ENCODE measurements around the gene IGSF8.

DNA sequence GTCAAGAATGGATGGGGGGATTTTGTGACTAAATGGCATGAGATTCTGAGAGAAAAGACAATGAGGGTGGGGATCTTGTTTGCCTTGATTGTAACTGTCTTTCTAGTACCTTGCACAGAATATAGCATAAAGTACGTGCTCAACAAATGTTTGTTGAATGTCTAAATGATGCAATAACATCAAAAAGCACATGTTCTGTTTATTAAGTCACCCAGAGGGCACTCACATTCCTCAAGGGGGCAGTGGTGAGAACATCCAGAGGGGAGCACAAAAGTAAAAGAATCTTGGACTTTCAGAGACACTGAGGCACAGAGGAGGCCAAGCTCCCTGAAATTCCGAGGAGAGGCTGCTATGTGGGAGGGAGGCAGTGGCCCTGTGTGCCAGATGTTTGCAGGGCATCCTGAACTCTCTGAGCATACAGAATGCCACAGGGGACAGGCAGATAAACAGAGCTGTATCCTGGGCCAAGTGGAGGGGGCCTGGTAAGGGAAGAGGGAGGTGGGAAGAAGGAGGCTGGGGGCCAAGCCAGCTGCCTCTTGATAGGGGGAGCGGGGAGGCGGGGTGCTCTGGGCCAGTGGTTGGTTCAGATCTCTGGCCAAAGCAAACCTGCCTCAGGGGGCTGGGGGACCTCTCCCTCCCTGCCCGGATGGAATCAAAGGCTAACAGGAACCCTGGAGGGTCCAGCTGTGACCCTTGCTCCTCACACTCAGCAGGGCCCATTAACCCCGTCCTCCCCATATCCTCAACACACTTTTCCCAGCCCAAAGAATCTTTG, 10.7 kb upstream of the IGSF8 start:
- TF ChIP-seq POLR2A (IDR thresholded peaks at IDR 0.05): no peak
- no peak for TF ChIP-seq CTCF (IDR thresholded peaks at IDR 0.05)
